Measurements from ENCODE around the gene RHO. TPM values are rescaled to one million over a fixed set of nuclear protein-coding genes. Genes with fewer than 3 reads are reported as not detected.

The RHO gene
- total RNA-seq, 1 donor from 2014 or later, result not detected

- no peak for DNase-seq
Measured at GRCh38 chr3:129579991-129580390, 51.6 kb downstream of the RHO start.

DNA sequence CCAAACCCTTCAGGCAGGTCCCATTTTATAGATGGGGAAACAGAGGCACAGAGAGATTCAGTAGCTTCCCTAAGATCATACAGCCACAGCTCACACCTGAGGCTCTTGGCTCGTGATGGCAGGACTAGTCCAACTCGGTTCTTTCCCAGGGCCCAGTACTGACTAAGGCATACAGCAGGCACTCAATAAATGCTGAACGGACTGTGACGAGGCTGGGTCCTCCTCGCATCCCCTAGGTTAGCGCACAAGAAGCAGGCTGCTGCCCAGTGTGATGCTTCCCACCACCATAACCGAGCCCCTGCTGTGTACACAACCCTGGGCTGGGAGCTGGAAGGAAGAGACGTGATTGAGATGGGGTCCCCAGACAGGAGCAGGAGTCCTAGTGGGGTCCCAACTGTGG lies 53.2 kb downstream of the RHO start:
- no peak for DNase-seq

- no peak for DNase-seq
Measured at GRCh38 chr3:129582799-129583198, 54.4 kb downstream of the RHO start.

- DNase-seq, result no peak
Measured at GRCh38 chr3:129583289-129583688, 54.9 kb downstream of the RHO start.

GRCh38 chr3:129584631-129585030 lies 56.2 kb downstream of the RHO start:
- DNase-seq, result no peak

Other genes starting within 250 kb of the RHO start
- 28.0 TPM for gene HMCES, start 249.8 kb upstream of the RHO start, total RNA-seq
- gene EFCAB12, start 100.0 kb upstream of the RHO start, total RNA-seq, result not detected
- gene MBD4, start 88.7 kb upstream of the RHO start, total RNA-seq, result 24.6 TPM
- 37.7 TPM for gene IFT122, start 88.4 kb upstream of the RHO start, total RNA-seq
- gene H1-8, start 14.5 kb downstream of the RHO start, total RNA-seq, result not detected
- 131 TPM for gene PLXND1, start 78.0 kb downstream of the RHO start, total RNA-seq